ENCODE measurements around the gene PHACTR1.

Gene PHACTR1

GRCh38 chr6:12803486-12803885 lies 86.9 kb downstream of the PHACTR1 start:
- DNase-seq (ENCODE audit: low spot score) = no peak

GRCh38 chr6:12804952-12805645 lies 88.5 kb downstream of the PHACTR1 start:
- no peak for DNase-seq (ENCODE audit: low spot score)

- no peak for DNase-seq (ENCODE audit: low spot score)
Measured at GRCh38 chr6:12806136-12806535, 89.6 kb downstream of the PHACTR1 start.

GRCh38 chr6:12806796-12807195 lies 90.2 kb downstream of the PHACTR1 start:
- DNase-seq (ENCODE audit: low spot score) = no peak

GRCh38 chr6:12811519-12811918 lies 95.0 kb downstream of the PHACTR1 start:
- DNase-seq (ENCODE audit: low spot score) = no peak

GRCh38 chr6:12813321-12813720 lies 96.8 kb downstream of the PHACTR1 start:
- DNase-seq (ENCODE audit: low spot score) = no peak

GRCh38 chr6:12814015-12814414 lies 97.4 kb downstream of the PHACTR1 start:
- DNase-seq (ENCODE audit: low spot score) = no peak

GRCh38 chr6:12815089-12815488 lies 98.5 kb downstream of the PHACTR1 start:
- no peak for DNase-seq (ENCODE audit: low spot score)

- DNase-seq (ENCODE audit: low spot score) = no peak
Measured at GRCh38 chr6:12815884-12816600, 99.5 kb downstream of the PHACTR1 start.

- DNase-seq (ENCODE audit: low spot score) = no peak
Measured at GRCh38 chr6:12818324-12818723, 101.8 kb downstream of the PHACTR1 start.

- DNase-seq (ENCODE audit: low spot score) = no peak
Measured at GRCh38 chr6:12823847-12824246, 107.3 kb downstream of the PHACTR1 start.

GRCh38 chr6:12826584-12826983 lies 110.0 kb downstream of the PHACTR1 start:
- no peak for DNase-seq (ENCODE audit: low spot score)

GRCh38 chr6:12827921-12828320 lies 111.4 kb downstream of the PHACTR1 start:
- no peak for DNase-seq (ENCODE audit: low spot score)

- DNase-seq (ENCODE audit: low spot score) = no peak
Measured at GRCh38 chr6:12832226-12832735, 115.7 kb downstream of the PHACTR1 start.

GRCh38 chr6:12836009-12836408 lies 119.4 kb downstream of the PHACTR1 start:
- DNase-seq (ENCODE audit: low spot score) = no peak

- DNase-seq (ENCODE audit: low spot score) = no peak
Measured at GRCh38 chr6:12841619-12842018, 125.1 kb downstream of the PHACTR1 start.

- DNase-seq (ENCODE audit: low spot score) = no peak
Measured at GRCh38 chr6:12842114-12842513, 125.5 kb downstream of the PHACTR1 start.

GRCh38 chr6:12842658-12843057 lies 126.1 kb downstream of the PHACTR1 start:
- no peak for DNase-seq (ENCODE audit: low spot score)

- DNase-seq (ENCODE audit: low spot score) = peak; percentile 16
Measured at GRCh38 chr6:12844284-12845223, 128.0 kb downstream of the PHACTR1 start.

GRCh38 chr6:12845224-12846004 lies 128.8 kb downstream of the PHACTR1 start:
- DNase-seq (ENCODE audit: low spot score) = no peak

- DNase-seq (ENCODE audit: low spot score) = no peak
Measured at GRCh38 chr6:12848964-12849808, 132.6 kb downstream of the PHACTR1 start.
